Posterior cingulate gyrus (tissue), 11 donors: ENCODE measurements around the gene MXI1.
A peak's percentile ranks its signal among the peaks of the same experiment; 100 is the strongest.
"Not testable (repeated sequence)": the region's sequence is repeated elsewhere in the genome, so short reads cannot be mapped to it uniquely, and the experiment has no call there.

Source experiments
- DNase-seq, 10 donors: peaks; one replicate each; pipeline versions ENCODE4 v3.0.0 to v3.0.0-alpha.2; 2020 to 2021; ENCODE audit warnings: mixed read lengths in 3 of 10
- intact Hi-C: fragments of 100-400 bp; cut with DNase I; formaldehyde crosslinking; loops from one replicate; pipeline ENCODE4 v1.15.1; 2023

Gene MXI1

DNA sequence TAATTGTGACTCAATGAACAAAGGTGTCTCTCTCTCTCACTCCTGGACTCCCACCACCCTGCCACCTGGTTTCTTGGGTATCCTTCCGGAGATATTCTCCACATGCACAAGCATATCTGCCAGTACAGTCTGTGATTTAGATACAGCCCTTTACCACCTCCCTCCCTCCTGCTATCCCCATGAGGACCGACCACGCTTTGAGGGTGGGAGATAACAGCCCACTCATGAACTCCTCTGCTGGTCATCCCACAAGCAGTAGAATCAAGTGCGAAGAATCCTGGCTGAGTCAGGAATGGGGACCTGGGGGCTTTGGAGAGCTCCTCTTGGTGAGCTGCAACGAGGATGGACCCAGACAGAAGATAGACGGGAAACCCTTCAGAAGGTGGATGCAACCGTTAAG is 28.2 kb upstream of the MXI1 start:
- DNase-seq = no peak
- intact Hi-C loops = no loop called here

DNA sequence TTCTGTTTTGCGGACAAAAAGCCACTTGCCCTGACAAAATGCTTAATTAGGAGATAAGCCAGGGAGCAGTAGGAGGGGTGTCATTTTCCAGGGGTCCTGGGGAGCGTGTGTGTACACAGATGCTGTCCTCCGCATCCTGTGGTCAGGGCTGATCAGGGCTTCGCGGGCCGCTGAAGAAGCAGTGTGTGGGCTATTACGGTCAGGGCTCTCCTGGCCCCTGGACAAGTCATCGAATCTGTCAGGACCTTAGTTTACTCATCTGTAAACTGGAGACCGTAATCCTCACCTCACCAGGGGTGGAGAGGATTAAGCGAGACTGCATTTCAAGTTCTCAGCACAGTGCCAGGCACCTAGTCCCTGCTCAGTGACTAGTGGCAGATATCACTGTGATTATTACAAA is 26.0 kb upstream of the MXI1 start:
- no peak for DNase-seq
- intact Hi-C loops = no loop called here

DNA sequence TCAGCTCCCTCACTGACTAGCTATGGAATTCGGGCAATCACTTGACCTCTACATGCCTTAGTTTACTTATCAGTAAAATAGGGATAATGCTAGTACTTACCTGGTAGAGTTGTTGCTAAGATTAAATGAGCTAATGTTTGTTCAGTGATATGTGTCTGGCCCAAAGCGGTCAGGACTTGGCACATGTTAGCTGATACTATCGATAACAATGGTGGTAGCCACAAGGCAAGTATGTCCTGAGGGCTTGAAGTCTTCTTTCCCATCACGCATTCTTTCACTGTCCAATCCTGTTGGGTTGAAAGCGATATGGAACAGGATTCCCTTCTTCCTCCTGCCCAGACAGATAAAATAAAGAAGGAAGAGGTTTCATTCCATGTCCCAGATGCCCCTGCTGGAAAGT is 25.5 kb upstream of the MXI1 start:
- no peak for DNase-seq
- intact Hi-C loops = no loop called here

DNA sequence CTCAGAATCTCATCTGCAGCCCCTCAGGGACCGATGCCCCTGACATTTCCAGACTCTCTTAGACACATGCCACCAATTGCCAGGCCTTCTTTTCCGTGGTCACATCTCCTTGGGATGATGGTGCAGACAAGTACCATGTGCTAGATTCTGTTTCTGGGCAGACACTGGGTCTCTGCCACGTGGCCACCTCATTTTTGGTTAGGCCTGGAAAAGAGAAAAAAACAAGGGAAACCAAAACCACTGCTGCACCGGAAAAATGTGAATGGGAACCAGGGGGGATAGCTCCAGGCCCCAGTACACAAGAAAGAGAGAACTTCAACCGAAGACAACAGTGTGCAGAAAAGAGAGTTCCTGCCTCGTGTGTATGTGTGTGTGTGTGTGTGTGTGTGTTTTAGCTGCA is 23.0 kb upstream of the MXI1 start:
- DNase-seq = no peak
- intact Hi-C loops = no loop called here

DNA sequence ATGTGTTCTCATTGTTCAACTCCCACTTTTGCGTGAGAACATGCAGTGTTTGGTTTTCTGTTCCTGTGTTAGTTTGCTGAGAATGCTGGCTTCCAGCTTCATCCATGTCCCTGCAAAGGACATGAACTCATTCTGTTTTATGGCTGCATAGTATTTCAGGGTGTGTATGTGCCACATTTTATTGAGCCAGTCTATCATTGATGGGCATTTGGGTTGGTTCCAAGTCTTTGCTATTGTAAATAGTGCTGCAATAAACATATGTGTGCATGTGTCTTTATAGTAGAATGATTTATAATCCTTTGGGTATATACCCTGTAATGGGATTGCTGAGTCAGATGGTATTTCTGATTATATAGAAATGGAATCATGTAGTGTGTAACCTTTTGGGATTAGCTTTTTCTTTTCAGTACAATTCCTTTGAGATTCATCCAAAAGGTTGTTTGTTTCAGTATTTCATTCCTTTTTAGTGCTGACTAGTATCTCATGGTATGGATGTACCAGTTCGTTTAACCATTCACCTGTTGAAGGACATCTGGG is 21.7 kb upstream of the MXI1 start:
- DNase-seq, intact Hi-C loops: not testable (repeated sequence)

DNA sequence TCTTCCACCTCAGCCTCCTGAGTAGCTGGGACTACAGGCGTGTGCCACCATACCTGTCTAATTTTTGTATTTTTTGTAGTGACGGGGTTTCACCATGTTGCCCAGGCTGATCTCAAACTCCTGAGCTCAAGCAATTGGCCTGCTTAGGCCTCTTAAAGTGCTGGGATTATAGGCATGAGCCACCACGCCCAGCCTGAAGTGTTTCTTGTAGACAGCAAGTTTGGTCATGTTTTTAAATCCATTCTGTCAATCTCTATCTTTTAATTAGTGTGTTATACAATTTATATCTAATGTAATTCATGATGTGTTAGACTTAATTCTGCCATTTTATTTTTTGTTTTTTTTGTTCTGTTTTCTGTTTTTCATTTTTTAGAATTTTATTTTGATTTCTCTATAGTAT is 17.2 kb upstream of the MXI1 start:
- DNase-seq = no peak
- intact Hi-C loops = no loop called here

DNA sequence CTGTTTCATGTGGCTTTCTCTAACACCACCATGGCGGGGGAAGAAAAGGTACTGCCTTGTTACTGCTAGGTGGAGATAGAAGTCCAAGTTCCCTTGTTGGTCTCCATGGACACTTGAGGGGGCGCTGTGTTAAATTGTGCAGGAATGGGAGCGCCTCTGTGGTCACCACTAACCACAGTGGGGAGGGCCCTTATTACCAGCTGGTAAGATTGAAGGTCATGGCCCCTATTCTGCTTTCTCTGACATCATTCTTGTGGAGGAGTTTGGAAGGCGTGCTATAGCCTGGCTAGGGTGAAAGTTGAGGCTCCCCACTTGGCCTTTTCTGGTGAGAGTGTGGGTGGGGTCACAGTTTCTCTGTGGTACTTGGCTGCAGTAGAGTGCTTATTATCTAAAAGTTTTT is 14.9 kb upstream of the MXI1 start:
- no peak for DNase-seq
- intact Hi-C loops = no loop called here

DNA sequence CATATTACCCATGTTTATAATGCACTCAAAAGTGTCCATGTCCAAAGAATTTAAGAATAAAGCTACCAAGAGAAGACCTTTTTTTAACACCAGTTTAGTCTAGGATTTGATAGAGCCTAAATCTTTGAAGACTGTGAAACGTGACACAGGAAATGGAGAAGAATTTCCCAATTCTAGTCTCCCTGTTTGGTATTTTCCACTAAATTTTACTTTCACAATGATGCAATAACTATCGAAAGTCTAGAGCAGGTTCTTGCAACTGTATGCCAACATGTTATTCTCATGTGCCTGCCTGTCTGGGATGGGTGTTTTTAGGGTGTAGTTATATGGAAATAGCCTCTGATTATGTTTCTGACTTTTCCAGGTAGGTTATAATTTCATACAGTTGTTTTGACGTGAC is 6.9 kb upstream of the MXI1 start:
- no peak for DNase-seq
- intact Hi-C loops = no loop called here

DNA sequence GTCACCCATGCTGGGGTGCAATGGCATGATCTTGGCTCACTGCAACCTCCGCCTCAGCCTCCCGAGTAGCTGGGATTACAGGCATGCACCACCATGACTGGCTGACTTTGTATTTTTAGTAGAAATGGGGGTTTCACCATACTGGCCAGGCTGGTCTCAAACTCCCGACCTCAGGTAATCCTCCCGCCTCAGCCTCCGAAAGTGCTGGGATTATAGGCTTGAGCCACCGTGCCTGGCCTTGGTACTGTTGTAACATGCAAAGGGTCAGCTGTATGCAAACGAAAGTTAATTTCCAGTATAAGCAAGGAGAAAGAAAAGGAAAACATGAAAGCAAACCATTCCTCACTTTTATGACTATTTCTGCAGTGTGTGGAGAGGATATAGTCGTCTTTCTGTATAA is 6.4 kb upstream of the MXI1 start:
- intact Hi-C loops, DNase-seq: not testable (repeated sequence)

DNA sequence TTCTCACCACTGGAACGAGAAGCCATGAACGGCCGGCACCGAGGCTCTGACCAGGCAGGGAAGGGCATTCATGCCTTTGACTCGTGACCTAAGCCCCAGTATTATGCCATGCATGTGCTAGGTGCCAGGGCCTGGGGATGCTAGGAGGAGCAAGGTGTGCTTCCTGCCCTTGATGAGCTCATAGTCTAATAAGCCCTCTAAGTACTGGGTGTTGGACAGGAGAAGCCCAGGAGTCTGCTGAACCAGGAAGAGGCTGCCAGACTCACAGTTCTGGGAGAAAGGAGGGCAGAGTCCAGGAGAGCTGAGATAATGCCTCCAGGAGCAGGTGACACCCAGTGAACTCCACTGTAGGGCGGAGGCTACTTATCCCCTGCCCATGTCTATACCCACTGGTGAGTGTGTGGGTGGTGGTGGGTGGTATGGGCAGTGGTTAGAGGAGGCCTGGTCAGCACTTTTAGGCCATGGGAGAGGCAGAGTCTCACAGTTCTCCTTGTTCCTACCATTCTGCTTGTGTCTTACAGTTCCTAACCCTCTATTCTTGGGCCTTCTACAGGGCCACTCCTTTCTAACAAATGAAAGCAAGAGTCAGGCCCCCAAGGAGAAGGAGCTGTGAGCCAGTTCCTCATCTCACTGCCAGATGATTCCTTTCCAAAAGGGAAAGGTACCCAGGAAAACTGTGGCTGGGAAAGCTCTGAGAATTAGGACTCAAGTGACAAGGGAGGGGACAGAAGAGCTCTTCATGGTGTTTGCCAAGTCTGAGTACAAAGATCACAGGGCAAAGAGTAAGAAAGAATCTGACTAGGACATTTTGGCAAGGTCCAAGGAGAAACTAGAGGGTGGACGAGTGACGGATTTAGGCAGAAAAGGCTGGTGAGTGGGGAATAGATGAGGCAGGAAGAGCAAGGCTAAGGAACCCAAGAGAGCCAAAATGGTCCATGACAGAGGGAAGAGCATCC is 3.6 kb upstream of the MXI1 start:
- intact Hi-C loops = no loop called here
- DNase-seq = no peak

DNA sequence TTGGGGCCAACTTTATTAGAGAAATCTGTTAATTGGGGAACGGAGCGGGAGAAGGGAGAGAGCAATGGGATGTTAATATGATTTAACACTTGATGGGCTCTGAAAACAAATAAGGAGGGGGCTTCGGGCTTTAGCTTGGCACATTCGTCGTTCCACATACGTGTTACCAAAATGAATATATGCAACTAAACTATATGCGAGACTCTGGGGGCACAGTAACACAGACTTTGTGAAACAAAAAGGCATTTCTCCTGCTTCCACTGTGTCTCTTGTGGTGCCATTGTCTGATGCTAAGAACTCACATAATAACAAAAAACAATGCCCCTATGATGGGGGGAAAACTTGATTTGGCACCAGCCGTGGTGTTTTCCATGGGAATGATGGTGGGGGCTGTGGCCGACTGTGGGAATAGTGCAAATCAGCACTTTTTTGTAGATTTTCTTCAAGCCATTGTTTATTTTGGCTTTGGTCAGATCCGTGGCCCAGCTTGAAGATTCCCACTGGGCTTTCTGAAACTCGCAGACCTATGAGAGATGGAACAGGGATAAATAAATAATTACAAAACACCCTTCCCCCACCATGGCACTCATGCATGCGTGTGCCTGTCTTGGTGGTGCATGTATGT is 2.2 kb upstream of the MXI1 start:
- intact Hi-C loops = loop anchor here (5.0 kb wide), 3 partner anchors 68 to 318 kb away; no protein-coding TSS in a partner anchor
- no peak for DNase-seq

DNA sequence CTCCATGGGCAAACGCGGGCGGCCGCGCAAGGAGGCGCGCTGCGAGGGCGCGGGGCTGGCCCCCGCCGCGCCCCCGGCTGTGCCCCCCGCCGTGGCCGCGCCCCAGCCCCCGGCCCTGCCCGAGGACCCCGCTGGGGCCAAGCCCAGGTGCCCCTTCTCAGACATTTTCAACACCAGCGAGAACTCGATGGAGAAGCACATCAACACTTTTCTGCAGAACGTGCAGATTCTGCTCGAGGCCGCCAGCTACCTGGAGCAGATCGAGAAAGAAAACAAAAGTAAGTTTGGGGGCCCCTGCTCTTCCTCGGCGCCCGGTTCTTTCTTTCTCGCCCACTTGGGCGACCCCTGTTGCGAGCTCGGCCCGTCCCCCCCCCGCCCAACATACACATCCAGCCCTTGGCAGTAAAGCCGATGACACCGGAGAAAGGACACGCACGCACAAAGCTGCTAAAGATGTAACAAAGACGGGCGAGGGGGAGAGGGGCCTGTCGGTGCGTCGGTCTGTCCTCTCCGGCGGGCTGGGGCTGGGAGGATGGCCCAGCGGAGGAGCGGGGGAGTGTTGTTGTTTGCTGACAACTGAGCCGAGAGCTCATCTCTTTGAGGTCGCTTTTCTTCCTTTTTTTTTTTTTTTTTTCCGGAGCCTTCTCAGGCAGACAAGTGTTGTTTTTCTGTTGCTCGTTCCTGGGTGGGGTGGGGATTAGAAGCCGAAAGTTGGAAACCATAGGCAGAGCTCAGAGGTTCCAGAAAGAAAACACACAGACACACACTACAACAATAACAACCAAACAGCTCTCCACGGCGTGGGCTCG is 604 bp downstream of the MXI1 start:
- intact Hi-C loops = loop anchor here (5.0 kb wide), 3 partner anchors 71 to 321 kb away; no protein-coding TSS in a partner anchor
- DNase-seq = peak in 4 of 10 donors; percentile 39 to 89 (median 82)

DNA sequence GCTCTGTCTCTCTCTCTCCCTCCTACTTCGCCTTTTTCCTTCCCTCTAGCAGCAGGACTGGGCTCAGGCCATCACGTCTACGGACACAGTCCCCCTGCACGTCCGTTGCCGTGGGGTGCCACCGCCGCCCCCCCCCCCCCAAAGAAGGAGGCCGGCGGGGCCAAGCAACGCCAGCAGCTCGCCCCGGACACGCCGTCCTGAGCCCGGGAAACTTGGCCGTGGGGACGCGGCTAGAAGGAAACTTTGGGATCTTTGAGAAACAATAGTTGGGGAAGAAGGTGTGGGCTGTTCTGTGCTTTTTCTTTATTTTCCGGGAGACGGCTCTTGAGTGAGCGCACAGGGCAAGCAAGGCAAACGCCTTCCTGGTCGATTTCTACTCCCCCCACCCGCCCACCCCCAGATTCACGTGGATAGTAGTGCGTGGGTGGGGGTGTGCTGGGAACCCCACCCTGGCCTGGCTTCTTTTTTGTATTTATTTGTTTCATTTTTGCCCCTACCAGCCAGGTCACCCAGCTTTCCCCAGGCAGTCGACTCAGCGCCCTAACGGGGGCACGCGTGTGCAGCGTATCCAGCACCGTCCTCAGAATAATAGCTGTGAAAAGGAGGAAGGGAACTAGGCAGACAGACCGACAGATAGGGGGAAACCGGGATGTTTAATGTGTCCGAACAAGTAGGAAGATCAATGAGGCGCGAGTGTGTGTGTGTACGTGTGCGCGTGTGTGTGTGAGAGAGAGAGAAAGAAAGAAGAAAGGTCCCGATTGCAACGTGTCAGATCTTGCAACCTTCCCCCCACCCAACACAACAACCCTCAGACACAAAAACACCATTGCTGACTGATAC is 1.4 kb downstream of the MXI1 start:
- DNase-seq = peak in 7 of 10 donors; percentile 20 to 91 (median 62)

DNA sequence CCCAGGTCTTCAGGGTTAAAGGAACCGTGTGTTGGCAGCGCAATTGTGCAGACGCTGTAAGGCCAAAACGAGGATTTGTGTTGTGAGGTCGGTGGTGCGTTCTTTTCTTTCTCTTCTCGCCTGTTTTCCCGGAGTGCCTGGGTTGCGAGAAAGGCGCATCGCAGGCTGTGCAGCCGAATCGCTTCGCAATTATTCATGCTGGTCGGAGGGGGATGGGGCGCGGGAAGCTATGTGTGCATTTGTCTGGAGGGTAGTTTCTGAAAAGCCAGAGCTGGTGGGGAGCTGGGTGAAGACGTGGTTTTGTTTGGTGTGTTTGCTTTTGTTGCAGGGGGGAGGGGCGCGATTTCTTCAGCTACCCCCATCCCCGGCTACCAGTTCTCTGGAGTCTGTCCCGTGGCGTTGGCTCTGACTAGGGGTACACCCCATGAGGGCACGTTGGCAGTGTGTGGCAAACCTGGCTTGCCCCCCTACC is 2.1 kb downstream of the MXI1 start:
- peak in 9 of 10 donors; percentile 44 to 94 (median 64) for DNase-seq
- intact Hi-C loops = loop anchor here (5.0 kb wide), 3 partner anchors 72 to 322 kb away; no protein-coding TSS in a partner anchor

More for the DNA sequence above, 1.4 kb downstream of the MXI1 start:
- intact Hi-C loops = loop anchor here (5.0 kb wide), 3 partner anchors 72 to 322 kb away; no protein-coding TSS in a partner anchor

DNA sequence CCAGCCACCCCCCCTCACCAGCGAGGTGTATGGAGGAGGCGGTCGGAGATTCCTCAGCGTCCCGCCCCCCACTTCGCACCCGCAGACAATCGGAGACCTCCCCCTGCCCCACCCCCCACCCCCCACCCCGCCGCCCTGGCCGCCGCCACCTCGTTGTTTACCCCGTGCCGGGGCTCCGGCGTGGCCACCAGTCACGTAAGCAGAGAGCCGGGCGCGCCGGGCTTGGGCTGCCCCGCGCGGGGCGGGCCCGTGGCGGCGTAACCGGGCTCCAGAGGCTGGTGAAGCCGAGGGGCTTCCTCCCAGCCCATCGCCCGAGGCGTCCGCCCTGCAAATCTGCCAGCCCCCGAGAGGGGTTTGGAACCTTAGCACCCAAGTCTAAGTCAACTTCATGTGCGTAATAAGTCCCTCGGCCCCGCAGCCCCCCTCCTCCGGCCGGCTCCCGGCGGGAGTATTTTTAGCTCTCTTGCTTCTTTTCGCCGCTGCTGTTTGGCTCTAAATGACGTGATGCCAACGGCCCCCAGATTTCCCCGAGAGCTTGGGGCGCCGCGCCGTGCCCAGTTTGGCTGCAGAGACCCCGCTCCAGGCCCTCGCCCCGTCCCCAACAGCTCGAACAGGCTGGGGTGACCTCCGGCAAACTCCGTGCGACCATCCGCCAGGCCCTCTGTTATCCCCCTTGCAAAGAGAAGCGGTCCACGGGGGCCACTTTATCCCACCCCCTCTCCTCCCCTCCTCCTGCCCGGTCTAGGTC is 2.7 kb downstream of the MXI1 start:
- DNase-seq = peak in 9 of 10 donors; percentile 45 to 93 (median 60)
- intact Hi-C loops = loop anchor here (5.0 kb wide), 3 partner anchors 72 to 323 kb away; no protein-coding TSS in a partner anchor

DNA sequence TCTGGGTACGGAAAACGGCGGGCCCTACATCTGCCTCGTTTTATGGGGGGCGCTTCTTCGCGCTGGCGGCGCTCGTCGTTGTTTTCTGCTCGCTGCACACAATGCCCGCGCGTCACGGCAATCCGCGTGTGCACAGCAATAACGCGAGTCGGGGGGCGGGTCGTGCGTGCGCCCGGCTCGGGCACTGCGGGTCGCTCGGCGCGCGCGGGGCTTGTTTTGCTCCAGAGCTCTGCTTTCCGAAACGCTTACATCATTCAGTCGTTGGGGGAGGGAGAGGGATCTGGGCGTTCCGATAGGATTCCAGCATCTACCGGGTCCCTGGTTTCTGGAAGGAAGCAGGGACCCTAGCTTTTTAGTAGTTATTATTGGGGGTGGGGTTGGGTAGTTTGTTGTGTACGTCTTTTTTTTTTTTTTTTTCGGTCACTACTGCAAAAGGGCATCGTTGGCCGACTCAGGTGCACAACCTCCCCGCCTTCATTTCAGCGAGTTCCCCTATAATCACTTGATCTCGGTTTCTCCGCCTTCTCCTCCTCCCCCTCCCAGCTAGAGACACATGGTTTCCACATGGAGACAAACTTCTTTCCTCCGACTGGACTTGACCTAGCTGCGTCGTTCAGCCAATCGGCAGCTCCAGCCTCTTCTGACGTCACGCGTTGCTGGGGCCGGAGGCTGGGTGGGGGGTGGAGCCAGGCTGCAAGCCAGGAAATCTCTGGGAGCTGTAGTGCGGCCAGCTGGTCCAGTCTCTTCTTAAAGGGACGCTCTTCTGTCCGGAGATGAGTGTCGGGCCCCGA is 3.5 kb downstream of the MXI1 start:
- peak; percentile 98 to 100 (median 99) for DNase-seq
- intact Hi-C loops = loop anchor here (1.0 kb wide), 1 partner anchor 10 kb away; no protein-coding TSS in a partner anchor

DNA sequence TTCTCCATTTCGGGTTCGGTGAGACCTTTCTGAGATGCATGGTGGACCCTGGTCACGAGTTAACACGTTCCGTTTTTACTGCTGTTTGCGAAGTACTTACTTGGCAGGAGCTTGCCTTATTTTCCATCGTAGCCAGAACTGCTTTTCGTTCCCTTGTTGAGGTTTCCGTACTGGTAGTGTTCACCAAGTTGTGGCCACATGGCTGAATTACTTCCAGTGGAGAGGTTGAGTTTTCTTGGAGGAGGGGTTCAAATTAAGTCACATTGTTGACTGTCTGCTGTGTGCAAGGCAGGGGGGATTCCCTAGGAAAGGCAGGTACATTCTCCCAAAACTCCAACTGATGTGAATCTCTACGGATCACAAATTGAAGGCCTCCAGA is 4.0 kb downstream of the MXI1 start:
- intact Hi-C loops = loop anchor here (1.0 kb wide), 1 partner anchor 10 kb away; no protein-coding TSS in a partner anchor

More for the DNA sequence above, 4.0 kb downstream of the MXI1 start:
- DNase-seq = no peak
